Left ventricle myocardium superior (tissue), 1 donor: Measurements from ENCODE around the gene SDK2. TPM values are rescaled to one million over a fixed set of nuclear protein-coding genes. Genes with fewer than 3 reads are reported as not detected.

ENCODE experiments used
- ATAC-seq: fragments of 200-7000 bp; cut with Tn5 transposase; one replicate; pipeline ENCODE4 v1.9.1; 2020; ENCODE audit warnings: mild to moderate bottlenecking, moderate library complexity
- DNase-seq: peaks from one replicate; pipeline ENCODE4 v3.0.0-alpha.2; 2020
- intact Hi-C: fragments of 100-400 bp; cut with micrococcal nuclease; formaldehyde crosslinking; loops from one replicate; pipeline ENCODE4 v1.11.0; 2022
- total RNA-seq: library from RNA; stranded (reverse); fragmentation: NEBNext Ultra II Directional; extraction: Animal tissue kit (Norgen Biotek cat#: 25700); gene quantifications from one replicate; pipeline ENCODE4 v1.2.1, GENCODE V29; 2021
- donor health status: DM: no; HTN: yes; CAD: no; lungs with severe emphysema.

Gene SDK2
- total RNA-seq, 1 donor from 2014 or later = 1.5 TPM

GRCh38 chr17:73639932-73640331 is 4.3 kb downstream of the SDK2 start:
- ATAC-seq = no peak
- intact Hi-C loops = no loop called here
- DNase-seq = no peak

DNA sequence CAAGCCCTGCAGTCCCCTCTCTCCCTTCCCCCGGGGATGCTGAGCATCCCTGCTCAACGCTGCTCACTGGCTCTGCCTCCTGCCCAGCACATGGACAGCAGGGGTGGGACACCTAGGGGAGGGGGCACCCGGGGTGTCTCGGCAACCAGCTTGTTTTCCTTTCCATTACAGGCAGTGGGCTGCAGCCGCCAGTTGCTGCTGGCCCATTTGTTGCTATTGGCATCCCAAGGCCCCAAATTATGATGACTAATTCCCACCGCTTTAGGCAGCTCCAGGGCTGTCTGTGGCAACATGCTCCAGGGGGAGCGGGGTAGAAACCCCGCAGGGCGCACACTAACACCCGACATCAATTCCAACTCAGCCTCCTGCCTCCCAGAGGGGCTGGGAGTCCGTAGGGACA is 4.9 kb downstream of the SDK2 start:
- no peak for ATAC-seq
- DNase-seq = no peak
- intact Hi-C loops = no loop called here

DNA sequence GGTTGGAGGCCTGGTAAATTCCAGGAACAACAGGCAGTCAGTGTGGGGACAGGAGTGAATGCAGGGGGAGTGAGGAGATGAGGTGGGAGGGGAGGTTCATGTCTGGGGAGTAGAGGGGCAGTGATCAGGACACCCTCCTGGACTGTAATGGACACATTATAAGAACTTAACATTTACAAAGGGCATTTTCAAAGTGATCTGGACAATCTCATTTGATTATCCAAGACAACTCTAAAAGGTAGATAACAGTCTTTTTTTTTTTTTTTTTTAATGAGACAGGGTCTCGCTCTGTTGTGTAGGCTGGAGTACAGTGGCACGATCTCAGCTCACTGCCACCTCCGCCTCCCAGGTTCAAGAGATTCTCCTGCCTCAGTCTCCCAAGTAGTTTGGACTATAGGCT is 5.7 kb downstream of the SDK2 start:
- intact Hi-C loops = no loop called here
- DNase-seq (no peak), ATAC-seq (no peak)

DNA sequence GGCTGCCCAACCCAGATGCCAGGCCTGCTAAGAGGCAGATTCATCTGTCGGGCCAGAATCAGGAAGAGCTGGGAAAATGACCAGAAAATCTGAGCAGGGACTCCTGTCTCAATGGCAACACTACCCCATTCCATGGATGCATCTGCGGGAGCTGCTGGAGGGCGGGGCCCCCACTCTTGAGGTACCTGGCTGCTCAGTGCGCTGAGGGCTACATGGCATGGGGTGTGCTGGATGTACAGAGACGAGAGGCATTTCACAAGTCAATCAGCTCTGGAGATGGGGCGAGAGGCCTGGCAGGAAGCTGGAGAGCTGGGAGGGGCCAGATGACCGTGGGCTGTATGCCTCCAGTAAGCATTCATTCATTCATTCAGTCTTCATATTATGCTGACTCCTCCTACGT is 6.4 kb downstream of the SDK2 start:
- no peak for ATAC-seq
- intact Hi-C loops = no loop called here
- no peak for DNase-seq

DNA sequence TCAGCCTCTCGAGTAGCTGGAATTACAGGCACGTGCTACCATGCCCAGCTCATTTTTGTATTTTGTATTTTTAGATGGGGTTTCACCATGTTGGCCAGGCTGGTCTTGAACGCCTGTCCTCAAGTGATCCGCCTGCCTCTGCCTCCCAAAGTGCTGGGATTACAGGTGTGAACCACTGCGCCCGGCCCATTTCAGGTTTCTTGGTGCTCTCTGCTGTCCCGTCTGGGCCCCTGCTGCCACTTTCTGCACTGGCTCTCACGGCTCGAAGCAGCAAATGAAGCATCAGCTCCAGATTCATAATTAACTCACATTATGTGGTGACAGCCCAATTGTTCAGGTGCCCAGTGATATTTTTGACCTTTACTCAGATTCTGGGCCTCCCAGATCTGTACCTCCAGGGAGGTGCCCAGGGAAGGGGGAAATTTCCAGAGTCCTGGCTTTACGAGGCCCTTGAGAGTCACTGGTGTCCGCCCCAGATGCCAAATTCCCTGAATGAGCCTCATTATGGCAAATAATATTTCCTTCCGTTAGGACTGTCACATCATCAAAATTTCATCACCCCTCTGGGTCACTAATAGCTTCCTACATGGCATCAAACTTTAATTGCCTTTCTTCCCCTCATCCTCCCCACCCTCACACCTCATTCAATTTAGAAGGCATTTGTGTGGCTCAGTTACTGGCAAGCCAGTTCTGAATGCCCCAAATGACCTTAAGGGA is 9.0 kb downstream of the SDK2 start:
- no peak for DNase-seq
- intact Hi-C loops = no loop called here

DNA sequence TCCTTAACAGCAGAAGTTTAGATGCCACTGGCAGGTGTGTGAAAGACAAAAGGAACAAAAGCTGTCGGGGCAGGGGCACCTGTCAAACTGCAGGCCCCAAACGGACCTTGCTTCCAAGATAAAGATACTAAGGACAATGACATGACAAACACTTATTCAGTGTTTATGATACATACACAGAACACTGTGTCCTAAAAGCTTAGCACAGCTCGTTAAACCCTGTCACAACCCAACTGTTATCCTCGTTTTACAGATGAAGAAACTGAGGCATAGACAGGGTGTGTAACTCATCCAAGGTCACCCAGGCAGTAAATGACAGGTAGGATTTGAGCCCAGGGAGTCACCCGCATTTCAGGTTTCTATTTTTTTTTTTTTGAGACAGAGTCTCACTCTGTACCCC is 9.6 kb downstream of the SDK2 start:
- DNase-seq = no peak
- no peak for ATAC-seq
- intact Hi-C loops = no loop called here

More for the DNA sequence above, 9.0 kb downstream of the SDK2 start:
- ATAC-seq = no peak

DNA sequence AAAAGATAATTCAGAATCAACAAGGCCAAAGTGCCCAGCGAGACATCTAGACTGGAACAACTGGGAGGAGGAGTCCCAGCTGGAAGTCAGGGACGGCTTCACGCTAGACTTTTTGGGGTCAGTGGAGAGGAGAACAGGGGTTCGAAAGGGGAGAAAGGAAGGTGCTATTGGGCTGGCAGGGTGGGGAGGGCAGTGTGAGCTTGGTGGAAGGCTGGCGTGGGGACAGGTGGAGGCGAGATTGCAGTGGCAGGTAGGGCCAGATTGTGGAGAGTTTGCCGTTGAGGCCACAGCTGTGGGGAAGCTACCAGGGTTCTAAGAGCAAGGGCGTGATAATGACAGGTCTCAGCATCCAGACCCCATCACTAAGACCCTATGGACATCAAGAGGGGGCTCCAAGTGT is 10.5 kb downstream of the SDK2 start:
- intact Hi-C loops = no loop called here
- DNase-seq = no peak
- ATAC-seq = no peak

DNA sequence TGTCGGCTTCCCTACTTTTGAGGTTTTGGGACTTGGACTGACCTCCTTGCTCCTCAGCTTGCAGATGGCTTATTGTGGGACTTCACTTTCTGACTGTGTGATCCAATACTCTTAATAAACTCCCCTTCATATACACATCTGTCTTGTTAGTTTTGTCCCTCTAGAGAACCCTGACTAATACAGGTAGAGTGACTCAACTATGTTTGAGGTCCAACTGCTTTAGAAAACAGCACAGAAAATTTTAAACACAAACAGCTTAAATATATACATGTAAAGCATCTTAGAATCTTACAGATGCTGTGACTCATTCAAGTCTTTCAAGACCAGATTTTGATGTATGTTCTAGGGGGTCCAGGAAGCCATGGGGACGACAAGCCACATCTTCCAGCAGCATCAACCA is 11.7 kb downstream of the SDK2 start:
- intact Hi-C loops = no loop called here
- DNase-seq (no peak), ATAC-seq (no peak)

DNA sequence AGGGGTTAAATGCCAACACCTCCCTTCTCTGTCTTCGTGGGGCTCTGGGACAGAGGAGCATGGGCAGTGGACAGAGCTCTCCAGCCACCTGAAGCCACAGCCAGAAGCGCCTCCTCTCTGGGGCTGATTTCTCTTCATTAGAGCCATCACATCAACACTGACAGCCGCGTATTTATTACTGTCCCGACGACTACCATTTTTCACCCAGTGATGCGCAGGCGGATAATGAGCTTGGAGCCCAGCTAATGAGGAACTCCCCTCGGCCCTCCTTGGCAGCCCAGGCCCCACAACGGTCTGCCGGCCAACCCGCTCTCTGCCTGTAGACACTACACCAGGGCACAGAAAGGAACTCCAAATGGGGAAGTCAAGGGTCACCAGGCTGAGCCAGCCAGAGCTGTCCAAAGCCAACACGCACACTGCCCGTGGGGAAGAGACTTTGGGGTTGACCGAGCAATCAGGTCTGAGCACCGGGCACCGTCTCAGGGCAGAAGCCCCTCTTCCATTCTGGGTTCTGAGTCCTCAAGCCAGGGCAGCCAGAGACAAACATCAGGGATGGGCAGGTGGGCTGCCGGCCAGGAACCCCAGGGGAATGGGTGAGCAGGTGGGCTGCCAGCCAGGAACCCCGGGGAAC is 13.2 kb downstream of the SDK2 start:
- ATAC-seq = no peak
- intact Hi-C loops = no loop called here
- no peak for DNase-seq

DNA sequence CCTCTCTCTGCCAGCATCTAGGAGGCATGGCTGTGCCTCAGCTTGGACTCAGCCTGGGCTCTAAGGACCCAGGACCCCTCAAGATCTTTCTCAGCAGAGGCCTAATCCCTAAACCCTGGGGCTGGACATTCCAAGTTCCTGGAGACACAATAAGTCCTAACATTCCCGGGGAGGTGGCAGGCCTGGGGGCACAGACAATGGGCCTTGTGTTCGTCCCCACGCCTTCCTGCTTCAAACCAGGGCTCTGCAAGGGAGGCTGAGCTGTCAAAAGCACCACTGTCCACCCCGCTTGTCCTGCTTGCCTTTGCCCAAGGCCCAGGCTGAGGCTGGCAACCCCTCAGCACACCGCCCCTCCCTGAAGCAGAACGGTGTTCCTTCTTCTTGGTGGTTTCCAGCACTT is 13.7 kb downstream of the SDK2 start:
- DNase-seq (no peak), ATAC-seq (no peak)
- intact Hi-C loops = no loop called here

- no peak for DNase-seq
- intact Hi-C loops = no loop called here
- ATAC-seq = no peak
These were observed 15.3 kb downstream of the SDK2 start for GRCh38 chr17:73628642-73629552.

GRCh38 chr17:73625991-73626673 is 18.1 kb downstream of the SDK2 start:
- peak; percentile 92 for ATAC-seq
- intact Hi-C loops = no loop called here
- DNase-seq = peak; percentile 68

GRCh38 chr17:73625006-73625405 is 19.2 kb downstream of the SDK2 start:
- no peak for DNase-seq

GRCh38 chr17:73624496-73624988 is 19.7 kb downstream of the SDK2 start:
- ATAC-seq (no peak), DNase-seq (no peak)
- intact Hi-C loops = no loop called here

More at GRCh38 chr17:73625006-73625405, 19.2 kb downstream of the SDK2 start:
- no peak for ATAC-seq
- intact Hi-C loops = no loop called here

- DNase-seq = no peak
- no peak for ATAC-seq
These were observed 20.4 kb downstream of the SDK2 start for GRCh38 chr17:73623818-73624217.

GRCh38 chr17:73623247-73623646 is 21.0 kb downstream of the SDK2 start:
- DNase-seq (no peak), ATAC-seq (no peak)
- intact Hi-C loops = no loop called here

More at GRCh38 chr17:73623818-73624217, 20.4 kb downstream of the SDK2 start:
- intact Hi-C loops = no loop called here

DNA sequence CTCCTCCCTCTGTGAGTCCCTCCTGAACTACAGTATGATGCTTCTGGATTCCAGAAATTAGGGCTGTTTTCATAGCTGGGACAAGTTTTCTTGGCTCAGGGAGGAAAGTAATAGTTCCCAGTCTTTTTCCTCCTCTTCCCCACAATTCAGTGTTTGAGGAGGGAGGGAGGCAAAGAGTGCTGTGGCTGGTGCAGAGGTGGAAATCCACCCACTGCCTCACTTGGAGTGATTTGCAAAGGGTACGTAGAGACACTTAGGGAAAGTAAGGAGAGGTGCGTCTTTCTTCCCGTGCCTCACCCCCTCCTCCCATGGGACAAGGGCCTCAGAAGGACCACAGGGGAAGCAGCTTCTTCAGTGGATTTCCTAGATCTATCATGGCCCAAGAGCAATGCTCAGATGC is 21.9 kb downstream of the SDK2 start:
- ATAC-seq (no peak), DNase-seq (no peak)
- intact Hi-C loops = no loop called here

DNA sequence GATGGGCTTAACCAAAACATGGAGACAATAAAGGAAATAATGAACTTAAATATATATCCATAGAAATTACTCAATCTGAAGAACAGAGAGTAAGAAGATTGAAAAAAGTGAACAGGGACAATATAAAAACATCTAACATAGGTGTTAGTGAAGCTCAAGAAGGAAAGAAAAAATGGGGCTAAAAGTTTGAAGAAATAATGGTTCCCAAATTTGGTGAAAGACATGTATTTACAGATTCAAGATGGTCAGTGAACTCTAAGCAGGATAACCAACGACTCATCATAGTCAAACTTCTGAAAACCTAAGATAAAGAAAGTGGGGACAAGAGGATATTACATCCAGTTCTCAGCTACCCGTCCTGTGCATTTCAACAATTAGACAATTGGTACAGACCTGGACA is 22.6 kb downstream of the SDK2 start:
- no peak for ATAC-seq
- intact Hi-C loops = no loop called here
- no peak for DNase-seq

GRCh38 chr17:73620414-73620813 is 23.8 kb downstream of the SDK2 start:
- DNase-seq = no peak
- intact Hi-C loops = no loop called here
- ATAC-seq = no peak
